Fibroblast of villous mesenchyme (primary cell): ENCODE measurements around the gene BCAM. TPM values are rescaled to one million over a fixed set of nuclear protein-coding genes. Genes with fewer than 3 reads are reported as not detected.

Source experiments
- DNase-seq: peaks from one replicate; pipeline ENCODE4 v3.0.0-alpha.2; 2010; ENCODE audit warnings: low read depth
- H3K4me3 ChIP-seq: 2 replicates; pipeline ENCODE4 v1.5.1; 2011; ENCODE audit warnings: low read depth, mild to moderate bottlenecking, low read length
- total RNA-seq: library from RNA; depleted of rRNA; stranded (reverse); fragments of >200 nt; gene quantifications from 2 replicates; pipeline ENCODE4 v1.2.3, GENCODE V29; 2012
- TF ChIP-seq, protein P1 (sequence below): IDR thresholded peaks from 2 replicates; pipeline ENCODE4 v1.5.1; 2012; ENCODE audit warnings: low read depth, mild to moderate bottlenecking, low read length; ENCODE audit not compliant: insufficient read depth

Gene BCAM
- total RNA-seq, 1 donor, result 15.1 TPM

DNA sequence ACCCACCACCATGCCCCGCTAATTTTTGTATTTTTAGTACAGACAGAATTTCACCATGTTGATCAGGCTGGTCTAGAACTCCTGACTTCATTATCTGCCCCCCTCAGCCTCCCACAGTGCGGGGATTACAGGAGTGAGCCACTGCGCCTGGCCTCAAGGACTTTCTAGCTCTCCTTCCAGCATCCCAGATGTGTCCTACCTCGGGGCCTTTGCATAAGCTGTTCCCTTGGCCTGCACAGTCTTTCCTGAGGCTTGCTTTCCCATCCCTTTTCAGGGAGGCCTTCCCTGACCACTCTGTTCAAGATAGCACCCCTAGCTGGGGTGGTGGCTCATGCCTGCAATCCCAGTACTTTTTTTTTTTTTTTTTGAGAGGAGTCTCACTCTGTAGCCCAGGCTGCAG, 14.3 kb upstream of the BCAM start:
- DNase-seq, result no peak
- TF ChIP-seq, protein P1, sequence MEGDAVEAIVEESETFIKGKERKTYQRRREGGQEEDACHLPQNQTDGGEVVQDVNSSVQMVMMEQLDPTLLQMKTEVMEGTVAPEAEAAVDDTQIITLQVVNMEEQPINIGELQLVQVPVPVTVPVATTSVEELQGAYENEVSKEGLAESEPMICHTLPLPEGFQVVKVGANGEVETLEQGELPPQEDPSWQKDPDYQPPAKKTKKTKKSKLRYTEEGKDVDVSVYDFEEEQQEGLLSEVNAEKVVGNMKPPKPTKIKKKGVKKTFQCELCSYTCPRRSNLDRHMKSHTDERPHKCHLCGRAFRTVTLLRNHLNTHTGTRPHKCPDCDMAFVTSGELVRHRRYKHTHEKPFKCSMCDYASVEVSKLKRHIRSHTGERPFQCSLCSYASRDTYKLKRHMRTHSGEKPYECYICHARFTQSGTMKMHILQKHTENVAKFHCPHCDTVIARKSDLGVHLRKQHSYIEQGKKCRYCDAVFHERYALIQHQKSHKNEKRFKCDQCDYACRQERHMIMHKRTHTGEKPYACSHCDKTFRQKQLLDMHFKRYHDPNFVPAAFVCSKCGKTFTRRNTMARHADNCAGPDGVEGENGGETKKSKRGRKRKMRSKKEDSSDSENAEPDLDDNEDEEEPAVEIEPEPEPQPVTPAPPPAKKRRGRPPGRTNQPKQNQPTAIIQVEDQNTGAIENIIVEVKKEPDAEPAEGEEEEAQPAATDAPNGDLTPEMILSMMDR, result no peak
- H3K4me3 ChIP-seq, result no peak overlapping the region

DNA sequence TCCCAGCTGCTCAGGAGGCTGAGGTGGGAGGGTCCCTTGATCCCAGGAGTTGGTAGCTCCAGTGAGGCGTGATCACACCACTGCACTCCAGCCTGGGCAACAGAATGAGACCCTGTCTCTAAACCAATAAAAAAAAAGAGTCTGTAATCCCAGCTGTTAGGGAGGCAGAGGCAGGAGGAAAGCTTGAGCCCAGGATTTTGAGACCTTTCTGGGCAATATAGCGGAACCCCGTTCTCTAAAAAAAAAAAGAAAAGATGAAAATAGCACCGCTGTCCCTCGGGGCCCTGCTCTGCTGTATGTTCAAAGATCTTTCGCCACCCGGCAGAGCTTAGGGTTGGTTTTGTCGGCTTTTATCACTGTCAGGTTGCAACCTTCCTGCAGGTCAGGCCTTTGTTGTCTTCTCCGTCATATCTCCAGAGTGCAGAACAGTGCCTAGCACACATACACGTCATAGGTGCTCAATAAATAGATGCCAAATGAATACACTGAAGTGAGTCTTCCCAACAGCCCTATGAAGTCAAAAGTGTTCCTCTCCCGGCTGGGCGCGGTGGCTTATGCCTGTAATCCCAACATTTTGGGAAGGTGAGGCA, 13.4 kb upstream of the BCAM start:
- H3K4me3 ChIP-seq, result no peak overlapping the region
- DNase-seq, result no peak
- TF ChIP-seq, protein P1, result no peak

DNA sequence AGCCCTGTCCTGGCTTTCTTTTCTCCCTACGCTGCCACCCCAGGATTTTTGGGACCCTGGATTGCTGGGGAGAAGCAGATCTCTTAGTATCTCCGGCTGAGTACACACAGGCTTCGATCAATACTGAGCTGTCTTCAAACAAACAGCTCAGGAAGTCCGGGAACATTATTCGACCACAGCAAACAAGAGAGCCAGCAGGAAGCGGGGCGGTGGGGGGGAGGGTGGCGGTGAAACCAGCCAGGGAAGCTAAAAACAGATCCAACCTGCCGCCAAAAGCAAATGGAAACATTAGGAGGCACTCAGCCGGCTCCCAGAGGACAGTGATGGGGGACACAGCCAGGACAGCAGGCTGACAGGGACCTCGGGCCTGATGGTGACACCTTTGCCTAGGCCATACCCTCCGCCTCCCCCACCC, 12.2 kb upstream of the BCAM start:
- no peak overlapping the region for H3K4me3 ChIP-seq
- TF ChIP-seq, protein P1, result no peak
- no peak for DNase-seq

DNA sequence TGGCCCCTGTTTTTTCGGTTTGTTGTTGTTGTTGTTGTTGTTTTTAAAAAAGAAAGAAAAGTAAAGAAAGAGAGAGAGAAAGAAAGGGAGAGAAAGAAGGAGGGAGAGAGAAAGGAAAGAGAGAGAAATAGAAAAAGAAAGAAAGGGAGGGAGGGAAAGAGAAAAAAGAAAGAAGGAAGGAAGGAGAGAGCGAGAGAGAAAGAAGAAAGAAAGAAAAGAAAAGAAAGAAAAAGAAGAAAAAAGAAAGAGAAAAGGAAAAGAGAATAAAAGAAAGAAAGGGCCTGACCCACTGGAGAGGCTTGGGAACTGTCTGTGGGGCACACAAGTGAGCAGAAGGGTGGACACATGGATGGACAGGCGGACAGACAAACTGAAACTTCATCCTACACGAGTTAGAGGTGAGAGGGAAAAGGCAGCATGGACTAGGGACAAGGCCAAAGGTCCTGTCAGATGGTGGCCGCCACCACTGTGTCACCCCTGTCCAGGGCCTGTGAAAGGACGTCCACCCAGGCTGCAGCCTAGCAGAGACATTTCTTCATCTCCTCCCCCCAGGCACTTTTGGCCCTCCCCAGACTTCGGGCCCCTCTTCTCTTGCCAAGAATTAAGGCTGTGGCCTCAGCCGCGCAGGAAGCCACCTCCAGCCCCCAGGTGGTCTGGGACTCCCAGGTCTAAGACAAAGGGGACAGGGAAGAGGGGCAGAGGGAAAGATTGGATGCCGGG, 9.1 kb upstream of the BCAM start:
- H3K4me3 ChIP-seq, result no peak overlapping the region
- TF ChIP-seq, protein P1, result no peak
- no peak for DNase-seq

DNA sequence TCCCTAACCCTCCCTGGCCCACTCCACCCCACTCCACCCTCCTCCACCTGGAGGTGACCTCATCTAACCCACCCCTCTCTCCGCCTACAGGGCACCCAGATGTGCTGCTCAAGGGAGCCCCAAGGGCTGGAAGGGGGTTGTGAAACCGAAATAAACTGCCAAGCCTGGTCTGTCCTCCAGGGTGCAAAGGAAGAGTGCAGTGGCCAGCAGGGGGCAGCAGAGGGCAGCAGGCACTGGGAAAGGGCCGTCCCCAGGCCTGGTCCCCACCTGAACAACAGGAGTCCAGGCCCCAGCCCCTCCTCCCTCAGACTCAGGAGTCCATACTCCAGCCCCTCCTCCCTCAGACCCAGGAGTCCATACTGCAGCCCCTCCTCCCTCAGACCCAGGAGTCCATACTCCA, 8.4 kb upstream of the BCAM start:
- TF ChIP-seq, protein P1, result peak; percentile 95
- peak; percentile 79 for DNase-seq
- no peak overlapping the region for H3K4me3 ChIP-seq

DNA sequence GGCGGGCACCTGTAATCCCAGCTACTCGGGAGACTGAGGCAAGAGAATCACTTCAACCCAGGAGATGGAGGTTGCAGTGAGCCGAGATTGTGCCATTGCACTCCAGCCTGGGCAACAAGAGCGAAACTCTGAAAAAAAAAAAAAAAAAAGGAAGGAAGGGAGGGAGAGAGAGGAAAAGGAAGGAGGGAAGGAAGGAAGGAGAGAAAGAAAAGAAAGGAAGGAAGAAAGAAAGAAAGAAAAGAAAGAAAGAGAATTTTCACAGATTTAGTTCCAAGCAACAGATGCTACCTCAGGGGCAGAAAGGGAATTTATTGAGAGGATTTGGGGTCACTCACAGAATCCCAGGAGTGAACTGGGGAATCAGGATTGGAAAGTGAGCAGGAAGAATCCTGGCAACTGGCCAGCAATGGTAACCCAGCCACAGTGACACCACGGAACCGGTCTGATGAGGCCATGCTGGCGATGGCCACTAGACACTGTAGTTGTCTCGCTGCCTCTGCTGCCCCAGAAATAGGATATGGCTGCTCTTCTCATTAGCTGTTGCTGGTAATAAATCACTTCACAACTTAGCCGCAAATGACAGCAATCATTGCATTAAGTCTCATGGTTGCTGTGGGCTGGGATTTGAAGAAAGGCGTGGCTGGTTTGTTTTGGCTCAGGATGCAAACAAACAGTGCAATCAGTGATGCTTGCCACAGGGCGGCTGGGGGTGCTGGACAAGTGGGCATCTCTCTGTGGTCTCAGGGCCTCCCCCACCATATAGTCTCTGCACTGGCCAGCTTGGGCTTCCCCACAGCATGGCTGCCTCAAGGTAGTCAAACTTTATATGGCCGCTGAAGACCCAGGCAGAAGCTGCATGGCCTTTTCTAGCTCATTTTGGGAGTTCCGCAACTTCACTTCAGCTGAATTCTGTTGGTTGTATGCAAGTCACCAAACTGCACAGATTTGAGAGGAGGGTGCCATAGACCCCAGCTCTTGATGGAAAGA, 5.2 kb upstream of the BCAM start:
- H3K4me3 ChIP-seq, result no peak overlapping the region
- TF ChIP-seq, protein P1, result no peak
- no peak for DNase-seq
